ENCODE data around the gene MEX3A. TPM values are rescaled to one million over a fixed set of nuclear protein-coding genes. Genes with fewer than 3 reads are reported as not detected.
A peak's percentile ranks its signal among the peaks of the same experiment; 100 is the strongest.

Gene MEX3A
- total and polyA plus RNA-seq, 2 of the 8 experiments (the other 6 are each of a cell fraction or from before 2014, with no cell fraction given): 34.1 to 52.4 TPM

DNA sequence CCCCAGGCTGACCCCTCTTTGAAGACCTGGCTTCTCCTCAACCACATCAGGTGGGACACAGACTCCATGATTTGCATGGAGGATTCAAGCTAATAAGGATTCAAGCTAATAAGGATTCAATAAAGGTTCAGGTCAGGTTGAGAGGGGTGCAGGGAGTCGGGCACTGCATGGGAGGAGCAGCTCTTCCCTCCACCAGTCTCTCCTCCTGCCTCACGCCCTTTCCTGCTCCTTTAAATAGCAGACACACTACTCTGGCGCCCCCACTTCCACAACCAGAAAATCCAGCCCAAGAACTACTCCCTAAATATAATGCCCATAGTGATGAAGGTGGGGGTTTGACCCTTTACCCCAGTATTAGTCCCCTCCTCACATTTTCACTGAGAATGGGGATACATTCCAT lies 7.1 kb downstream of the MEX3A start (continued):
- TF ChIP-seq SIN3A (conservative IDR thresholded peaks at IDR 0.05 in 1 of 2, IDR thresholded peaks at IDR 0.05 in 1 of 2; ENCODE audit: low read depth in 1 of 2, low read length in 2 of 2): no peak
- no peak for TF ChIP-seq TBP (IDR thresholded peaks at IDR 0.05; ENCODE audit: low read depth, low read length)
- TF ChIP-seq, protein P1, sequence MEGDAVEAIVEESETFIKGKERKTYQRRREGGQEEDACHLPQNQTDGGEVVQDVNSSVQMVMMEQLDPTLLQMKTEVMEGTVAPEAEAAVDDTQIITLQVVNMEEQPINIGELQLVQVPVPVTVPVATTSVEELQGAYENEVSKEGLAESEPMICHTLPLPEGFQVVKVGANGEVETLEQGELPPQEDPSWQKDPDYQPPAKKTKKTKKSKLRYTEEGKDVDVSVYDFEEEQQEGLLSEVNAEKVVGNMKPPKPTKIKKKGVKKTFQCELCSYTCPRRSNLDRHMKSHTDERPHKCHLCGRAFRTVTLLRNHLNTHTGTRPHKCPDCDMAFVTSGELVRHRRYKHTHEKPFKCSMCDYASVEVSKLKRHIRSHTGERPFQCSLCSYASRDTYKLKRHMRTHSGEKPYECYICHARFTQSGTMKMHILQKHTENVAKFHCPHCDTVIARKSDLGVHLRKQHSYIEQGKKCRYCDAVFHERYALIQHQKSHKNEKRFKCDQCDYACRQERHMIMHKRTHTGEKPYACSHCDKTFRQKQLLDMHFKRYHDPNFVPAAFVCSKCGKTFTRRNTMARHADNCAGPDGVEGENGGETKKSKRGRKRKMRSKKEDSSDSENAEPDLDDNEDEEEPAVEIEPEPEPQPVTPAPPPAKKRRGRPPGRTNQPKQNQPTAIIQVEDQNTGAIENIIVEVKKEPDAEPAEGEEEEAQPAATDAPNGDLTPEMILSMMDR (IDR thresholded peaks at IDR 0.05; ENCODE audit: control extremely low read depth in 1 of 3, insufficient read depth in 1 of 3, low read depth in 1 of 3, low read length in 3 of 3): peak in 1 of 3 experiments; percentile 9; a peak in 1 of 4 replicates
- TF ChIP-seq BCL11A (IDR thresholded peaks at IDR 0.05; ENCODE audit: low read depth in 2 of 2, low read length in 2 of 2): no peak
- TF ChIP-seq, protein P2, sequence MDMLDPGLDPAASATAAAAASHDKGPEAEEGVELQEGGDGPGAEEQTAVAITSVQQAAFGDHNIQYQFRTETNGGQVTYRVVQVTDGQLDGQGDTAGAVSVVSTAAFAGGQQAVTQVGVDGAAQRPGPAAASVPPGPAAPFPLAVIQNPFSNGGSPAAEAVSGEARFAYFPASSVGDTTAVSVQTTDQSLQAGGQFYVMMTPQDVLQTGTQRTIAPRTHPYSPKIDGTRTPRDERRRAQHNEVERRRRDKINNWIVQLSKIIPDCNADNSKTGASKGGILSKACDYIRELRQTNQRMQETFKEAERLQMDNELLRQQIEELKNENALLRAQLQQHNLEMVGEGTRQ (IDR thresholded peaks at IDR 0.05; ENCODE audit: low read length): no peak
- TF ChIP-seq BACH1 (IDR thresholded peaks at IDR 0.05; ENCODE audit: low read length): no peak
- no peak for TF ChIP-seq SAP30 (IDR thresholded peaks at IDR 0.05; ENCODE audit: insufficient read depth, insufficient replicate concordance, low read length)

All from H1 (cell line).